8988T (cell line): ENCODE results near the gene AVPR2.
A peak's percentile ranks its signal among the peaks of the same experiment; 100 is the strongest.

Source experiments
- DNase-seq: peaks from one replicate; pipeline ENCODE4 v3.0.0; 2011

The AVPR2 gene

DNA sequence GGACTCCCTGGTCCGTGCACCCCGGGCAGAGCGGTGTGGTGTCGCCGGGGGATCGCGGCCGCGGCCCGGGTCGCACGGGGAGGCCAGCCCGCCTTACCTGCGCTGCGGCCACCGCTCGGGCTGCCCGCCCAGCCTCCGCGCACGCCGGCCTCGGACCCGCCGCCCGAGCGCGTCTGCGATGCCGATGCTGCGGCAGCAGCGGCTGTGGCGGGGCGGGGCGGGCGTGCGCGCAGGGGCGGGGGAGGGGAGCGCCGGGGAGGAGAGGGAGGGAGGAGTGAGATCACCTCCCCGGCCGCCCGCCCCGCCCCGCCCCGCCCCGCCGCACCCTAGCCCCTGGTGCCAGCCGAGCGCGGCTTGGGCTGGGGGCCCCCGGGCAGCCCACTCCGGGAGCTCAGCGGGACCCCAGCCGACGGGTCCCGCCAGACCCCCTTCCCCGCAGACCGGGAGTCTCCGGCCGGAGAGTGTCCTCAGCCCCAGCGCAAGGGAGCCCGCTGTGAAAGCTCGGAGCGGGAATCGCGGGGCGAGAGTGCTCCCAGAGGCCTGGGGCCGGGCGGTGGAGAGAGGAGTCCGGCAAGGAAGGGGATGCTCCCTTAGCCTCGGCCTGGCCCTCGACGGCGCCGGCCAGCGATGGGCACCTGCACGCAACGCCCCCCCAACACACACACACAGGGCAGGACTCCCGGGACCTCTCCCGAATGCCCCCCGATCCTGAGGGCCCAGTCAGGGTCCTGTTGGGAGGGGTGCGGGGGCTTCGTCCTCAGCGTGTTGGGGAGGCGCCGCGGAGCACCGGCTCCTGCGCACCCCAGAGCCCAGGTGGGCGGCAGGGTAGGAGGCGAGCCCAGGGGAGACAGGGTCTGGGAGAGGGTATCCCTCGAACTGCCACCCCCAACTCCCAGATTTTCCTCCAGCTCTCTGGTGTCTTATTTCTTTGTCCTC is 18.2 kb upstream of the AVPR2 start, which contains the start of gene L1CAM:
L1CAM (minus strand) TSS at position 206 of the 936 bp plus-strand sequence. CDS start 10,337 bp downstream, outside the sequence.
- no peak for DNase-seq

DNA sequence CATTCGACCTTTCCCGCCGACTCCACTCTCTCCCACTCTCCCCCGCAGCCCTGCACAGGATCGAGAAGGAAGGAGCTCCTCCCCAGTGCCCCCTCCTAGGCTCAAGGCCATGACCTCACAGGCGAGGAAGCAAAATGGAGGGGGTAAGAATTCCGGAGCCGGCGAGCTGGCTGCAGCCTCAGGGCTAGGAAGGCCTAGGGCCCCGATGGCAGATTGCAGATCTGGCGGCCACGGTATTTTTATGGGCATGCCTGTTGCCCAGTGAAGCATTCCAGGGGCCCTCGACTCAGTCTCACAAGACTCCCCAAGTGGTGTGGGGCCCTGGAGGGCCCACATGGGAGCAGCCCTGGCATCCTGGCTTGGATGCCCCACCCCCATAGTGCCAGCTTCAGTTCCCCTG is 17.6 kb upstream of the AVPR2 start:
- no peak for DNase-seq

DNA sequence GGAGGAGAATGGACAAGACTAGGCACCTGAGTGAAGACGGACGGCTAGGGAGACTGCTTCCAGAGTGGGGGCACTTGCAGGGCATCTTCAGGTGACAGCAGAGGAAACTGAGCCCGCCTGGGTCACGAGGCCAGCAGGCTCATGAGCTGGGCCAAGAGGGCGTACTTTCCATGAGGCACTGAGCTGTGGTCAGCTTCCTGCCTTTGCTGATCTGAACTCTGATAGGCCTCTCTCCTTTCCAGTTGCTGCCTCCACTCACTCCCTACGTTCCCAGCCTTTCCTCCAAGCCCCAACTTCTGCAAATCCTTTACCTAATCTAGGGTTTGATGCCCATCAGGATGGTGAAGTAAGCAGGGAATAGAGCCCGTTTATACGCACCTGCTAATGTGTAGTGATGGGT is 17.1 kb upstream of the AVPR2 start:
- DNase-seq: no peak

DNA sequence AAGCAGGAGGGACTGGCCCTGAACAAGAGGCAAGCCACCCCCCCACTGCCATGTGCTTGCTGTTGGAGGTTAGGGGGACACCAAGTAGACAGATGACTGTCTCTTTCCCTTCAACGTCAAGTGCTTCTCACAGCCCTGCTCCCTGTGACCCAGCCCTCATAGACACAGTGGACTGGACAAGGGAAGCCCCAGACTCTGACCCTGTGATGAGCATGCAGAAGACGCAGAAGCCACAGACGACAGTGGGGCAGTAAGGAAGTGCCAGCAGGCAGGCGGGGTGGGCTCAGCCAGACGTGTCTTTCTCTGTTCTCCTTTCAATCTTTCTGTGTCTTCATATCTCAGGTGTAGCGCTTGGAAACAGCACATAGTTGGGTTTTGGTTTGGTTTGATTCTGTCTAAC is 16.1 kb upstream of the AVPR2 start:
- no peak for DNase-seq

DNA sequence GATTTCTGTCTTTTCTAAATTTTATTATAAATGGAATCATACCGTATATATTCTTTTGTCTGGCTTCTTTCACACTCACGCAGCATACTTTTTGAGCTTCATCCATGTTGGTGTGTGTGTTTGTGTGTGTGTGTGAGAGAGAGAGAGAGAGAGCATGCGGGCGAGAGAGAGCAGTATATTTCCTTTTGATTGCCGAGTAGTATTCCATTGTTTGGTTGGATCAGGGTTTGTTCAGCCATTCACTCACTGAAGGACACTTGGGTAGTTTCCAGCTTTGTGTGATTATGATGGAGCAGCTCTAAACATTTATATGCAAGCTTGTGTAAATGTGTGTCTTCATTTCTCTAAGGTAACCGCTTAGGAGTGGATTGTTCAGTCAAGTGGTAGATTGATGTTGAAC is 15.3 kb upstream of the AVPR2 start:
- no peak for DNase-seq

DNA sequence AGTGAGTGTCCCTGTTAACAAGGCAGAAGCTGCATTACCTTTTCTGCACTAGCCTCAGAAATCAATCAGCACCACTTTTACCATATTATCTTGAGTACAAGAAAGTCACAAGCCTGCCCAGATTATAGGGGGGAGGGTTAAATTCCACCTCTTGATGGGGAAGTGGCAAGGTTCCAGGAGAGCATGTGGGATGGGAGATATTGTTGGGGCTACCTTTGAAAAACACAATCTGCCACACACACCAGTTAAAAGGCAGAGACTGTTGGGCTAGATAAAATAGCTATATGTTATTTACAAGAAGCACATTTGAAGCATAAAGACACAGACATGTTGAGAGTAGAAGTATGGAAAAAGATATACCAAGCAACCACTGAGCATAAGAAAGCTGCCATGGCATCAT is 6.6 kb upstream of the AVPR2 start:
- no peak for DNase-seq

DNA sequence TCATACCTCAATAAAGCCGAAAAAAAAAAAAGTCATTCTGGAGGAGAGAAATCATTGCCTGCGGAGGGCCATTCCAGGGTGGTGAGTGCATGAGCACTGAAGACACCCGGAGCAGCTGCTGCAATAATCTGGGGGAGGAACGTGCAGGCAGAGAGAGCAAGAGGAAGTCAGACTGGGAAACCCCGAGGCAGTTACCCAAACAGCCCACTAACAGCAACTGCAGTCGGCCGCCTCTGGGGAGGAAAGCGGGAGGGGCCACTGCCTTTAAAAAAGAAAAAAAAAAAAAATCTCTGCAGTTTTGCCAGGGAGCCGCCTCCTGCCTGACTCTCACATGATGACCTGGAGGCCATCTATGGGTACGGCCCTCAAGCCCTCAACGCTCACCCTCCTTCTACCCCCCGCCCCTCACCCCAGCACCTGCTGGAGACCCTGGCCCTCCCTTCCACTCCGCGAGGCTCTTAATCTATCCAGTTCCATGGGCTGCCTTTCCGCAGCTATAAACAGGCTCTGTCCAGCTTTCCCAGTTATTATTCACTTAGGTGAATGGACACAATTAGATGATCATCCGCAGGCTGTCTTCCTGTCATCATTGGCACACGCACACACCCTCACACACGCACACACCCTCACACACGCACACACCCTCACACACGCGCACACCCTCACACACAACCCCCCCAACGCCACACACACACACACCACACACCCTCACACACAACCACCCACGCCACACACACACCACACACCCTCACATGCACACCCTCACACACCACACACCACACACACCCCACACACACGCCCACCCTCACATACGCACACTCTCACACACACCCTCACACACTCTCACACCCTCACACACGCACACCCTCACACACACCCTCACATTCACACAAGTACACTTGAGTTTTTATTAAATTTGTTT is 3.4 kb upstream of the AVPR2 start:
- peak; percentile 77 for DNase-seq

DNA sequence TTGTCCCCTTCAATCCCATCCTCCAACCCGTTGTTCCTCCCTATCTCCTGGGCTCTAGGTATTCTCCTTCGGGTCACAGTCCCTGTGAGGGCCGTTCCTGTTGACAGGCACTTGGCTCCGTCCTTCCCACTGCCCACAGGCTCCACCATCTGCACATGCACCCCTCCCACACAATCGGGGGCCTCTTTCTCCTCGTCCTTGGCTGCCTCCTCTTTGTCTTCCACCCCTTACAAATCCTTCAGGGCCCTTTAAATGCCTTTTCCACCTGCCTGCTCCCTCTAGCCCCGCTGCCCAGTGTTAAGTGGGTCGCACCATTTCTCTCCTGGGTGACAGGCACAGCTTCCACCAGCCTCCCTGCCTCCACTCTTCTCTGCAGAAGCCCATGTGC is 2.7 kb upstream of the AVPR2 start:
- no peak for DNase-seq

DNA sequence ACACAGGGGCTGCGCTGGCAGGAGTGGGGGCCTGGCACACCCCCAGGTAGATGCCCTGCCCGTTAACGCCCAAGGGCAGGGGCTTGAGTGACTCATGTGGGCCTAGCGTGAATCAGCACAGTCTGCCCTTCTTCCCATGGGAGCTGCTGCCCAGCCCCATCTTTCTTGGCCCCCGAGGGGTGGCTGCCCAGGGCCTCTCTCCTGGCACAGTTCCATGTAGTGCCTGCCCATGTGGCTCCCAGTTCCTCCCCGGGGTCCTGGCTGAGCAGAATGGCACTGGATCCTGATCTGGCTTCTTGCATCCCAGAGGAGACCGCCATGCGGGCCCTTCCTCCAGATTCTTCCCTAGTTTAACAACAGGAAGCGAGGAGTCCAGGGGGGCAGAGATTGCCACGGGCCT is 2.1 kb upstream of the AVPR2 start:
- no peak for DNase-seq

DNA sequence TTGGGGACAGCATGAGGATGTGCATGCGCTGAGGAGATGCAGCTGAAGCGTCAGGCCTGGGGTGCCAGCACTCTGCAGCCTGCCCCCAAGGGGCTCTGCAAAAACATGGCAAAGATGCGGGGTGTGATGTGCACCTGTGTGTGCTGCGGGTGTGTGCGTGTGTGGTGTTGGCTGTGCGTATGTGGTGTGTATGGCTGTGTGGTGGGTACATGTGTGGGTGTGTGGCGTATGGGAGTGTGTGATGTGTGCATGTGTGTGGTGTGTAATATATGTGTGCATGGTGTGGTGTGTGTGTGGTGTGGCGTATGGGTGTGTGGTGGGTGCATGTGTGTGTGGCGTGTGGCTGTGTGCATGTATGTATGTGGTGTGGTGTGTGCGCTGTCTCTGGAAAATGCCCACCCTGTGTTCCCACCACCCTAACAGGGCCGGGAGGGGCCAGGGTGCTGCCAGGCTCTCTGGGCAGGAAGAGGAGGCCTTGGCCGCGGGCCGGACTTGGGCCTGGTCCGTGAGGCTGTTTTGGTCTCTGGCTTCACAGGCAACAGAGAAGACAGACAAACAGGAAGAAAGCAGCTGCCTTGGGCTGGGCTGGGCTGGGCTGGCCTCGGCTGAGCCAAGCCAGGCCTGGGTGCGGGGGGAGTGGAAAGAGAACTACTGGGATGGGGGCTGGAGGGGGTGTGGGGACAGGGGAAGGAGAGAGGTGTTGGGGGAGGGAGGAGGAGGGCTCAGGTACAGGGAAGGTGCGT is 1.1 kb upstream of the AVPR2 start:
- no peak for DNase-seq

DNA sequence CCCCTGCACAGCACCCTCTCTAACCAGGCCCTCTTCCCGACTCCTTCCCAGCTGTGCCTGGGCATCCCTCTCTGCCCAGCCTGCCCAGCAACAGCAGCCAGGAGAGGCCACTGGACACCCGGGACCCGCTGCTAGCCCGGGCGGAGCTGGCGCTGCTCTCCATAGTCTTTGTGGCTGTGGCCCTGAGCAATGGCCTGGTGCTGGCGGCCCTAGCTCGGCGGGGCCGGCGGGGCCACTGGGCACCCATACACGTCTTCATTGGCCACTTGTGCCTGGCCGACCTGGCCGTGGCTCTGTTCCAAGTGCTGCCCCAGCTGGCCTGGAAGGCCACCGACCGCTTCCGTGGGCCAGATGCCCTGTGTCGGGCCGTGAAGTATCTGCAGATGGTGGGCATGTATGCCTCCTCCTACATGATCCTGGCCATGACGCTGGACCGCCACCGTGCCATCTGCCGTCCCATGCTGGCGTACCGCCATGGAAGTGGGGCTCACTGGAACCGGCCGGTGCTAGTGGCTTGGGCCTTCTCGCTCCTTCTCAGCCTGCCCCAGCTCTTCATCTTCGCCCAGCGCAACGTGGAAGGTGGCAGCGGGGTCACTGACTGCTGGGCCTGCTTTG is 1.1 kb downstream of the AVPR2 start:
- no peak for DNase-seq

DNA sequence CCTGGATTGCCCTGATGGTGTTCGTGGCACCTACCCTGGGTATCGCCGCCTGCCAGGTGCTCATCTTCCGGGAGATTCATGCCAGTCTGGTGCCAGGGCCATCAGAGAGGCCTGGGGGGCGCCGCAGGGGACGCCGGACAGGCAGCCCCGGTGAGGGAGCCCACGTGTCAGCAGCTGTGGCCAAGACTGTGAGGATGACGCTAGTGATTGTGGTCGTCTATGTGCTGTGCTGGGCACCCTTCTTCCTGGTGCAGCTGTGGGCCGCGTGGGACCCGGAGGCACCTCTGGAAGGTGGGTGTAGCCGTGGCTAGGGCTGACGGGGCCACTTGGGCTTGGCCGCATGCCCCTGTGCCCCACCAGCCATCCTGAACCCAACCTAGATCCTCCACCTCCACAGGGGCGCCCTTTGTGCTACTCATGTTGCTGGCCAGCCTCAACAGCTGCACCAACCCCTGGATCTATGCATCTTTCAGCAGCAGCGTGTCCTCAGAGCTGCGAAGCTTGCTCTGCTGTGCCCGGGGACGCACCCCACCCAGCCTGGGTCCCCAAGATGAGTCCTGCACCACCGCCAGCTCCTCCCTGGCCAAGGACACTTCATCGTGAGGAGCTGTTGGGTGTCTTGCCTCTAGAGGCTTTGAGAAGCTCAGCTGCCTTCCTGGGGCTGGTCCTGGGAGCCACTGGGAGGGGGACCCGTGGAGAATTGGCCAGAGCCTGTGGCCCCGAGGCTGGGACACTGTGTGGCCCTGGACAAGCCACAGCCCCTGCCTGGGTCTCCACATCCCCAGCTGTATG is 1.8 kb downstream of the AVPR2 start:
- DNase-seq: no peak

DNA sequence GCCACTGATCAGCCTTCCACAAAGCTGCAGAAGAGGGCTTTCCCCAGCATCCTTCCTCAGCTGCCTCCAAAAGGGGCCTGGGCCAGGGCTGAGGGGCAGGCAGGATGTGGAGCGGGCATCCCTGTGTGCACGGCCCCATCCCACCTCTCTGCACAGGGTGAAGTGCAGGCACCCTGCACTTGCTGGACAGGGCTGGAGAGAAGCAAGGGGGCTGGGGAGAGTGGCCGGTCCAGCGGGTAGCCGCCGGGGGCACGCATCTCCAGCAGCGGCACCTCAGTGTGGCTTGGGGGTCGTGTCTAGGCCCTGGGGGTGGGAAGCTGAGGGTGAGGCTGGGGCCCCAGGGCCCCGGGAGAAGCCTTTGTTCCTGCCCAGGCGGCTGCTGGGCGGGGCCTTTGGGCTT is 3.0 kb downstream of the AVPR2 start:
- no peak for DNase-seq

DNA sequence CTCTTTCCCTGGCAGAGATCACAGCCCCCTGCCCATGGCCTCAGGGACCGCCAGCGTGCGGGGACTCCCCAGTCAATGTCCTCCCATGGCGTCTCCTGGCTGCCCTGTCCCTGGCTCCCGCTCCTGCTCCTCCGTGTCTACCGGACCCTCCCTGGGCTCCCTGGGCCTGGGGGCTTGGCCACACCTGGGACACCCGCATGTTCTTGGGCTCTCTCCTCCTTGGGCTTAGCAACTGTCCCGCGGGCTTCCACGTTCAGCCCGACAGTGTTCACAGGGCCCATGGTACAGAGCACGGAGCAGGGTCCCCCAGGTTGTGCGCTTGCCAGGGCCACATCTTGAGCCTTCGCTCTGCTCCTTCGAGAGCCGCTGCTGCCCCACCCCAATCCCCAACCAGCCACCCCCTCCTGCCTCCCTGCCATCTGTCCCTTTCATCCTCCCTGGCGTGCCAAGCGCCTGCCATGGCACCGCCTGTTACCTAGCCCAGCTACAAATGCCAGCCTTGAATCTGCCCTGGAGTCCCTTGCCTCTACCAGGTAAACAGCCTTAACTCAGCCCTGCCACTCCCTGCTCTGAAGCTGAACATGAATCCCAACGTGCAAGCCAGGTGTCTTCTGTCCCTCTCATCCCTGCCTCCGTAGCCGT is 3.9 kb downstream of the AVPR2 start:
- DNase-seq: no peak

DNA sequence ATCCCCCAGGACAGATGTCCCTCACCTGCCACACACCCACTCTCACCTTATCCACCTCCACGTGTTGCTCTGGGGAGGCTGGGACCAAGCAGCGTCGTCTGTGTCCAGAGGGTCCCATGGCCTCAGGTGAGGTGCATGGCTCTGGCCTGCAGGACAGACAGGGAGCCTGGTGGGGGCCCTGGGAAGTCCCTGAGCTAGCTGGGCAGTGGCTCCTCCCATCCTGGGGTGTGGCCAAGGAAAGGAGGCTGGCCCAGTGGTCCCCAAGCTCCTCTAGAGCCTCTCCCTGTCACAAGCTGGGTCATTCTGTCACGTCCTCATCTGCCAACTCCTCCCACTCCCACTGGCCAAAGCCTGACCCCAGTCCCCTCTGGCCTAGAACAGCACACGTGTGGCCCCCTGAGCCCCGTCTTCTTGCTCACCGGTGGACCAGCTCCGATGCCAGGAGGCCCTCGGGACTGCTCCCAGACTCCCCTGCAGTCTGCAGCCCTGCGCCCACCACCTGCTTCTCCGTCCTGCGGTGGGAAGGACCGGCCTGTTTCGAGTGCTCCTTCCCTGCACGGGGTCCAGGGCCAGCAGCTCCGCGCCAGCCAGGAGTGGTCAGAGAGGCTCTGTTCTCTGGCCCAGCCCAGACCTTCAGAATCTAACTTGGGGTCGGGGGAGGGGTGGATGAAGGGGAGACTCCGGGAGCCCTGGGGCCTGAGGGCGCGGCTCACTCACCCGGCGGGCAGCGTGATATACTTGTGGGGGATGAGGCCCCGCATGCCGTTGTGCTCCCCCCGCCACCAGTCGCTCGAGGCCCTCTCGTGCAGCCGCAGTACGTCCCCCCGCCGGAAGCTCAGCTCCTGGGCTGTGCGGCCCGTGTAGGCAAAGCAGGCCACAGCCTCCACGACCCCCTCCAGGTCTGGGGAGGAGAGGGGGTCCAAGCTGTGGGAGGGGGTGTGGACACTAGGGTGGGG is 4.8 kb downstream of the AVPR2 start:
- DNase-seq: no peak

DNA sequence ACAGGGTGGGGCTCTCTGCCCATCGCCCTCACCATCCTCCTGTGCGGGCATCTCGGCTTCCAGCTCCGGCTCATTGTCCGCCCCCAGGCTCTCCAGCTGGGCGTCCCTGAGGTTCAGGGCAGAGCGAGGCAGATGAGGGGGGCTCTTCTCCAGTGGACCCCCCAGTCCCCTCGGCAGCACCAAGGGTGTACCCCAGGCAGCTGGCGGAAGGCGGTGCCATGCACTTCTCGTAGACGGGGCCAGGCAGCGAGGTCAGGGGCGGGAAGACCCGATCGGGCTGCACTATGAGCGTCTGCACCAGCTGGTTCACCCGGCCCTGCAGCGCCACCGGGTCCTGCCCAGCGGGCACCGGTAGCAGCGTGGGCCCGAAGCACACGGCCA is 5.5 kb downstream of the AVPR2 start:
- no peak for DNase-seq

DNA sequence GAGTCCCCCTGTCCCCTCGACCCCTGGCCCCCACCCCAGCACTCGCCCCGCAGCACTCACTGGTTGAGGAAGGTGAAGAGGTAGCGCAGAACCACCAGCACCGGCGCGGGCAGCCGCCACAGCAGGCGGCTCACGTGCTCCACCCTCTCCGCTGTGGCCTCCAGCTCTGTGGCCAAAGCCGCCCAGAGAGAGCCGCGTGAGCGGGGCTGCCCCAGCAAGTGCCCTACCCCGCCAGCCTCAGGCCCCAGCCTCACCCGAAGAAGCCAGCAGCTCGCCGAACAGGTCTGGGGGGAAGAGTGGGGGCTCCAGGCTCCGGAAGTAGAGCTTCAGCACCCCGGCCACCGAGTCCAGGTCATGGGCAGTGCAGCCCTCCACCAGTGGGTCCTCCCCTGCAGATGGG is 6.0 kb downstream of the AVPR2 start:
- DNase-seq: no peak

DNA sequence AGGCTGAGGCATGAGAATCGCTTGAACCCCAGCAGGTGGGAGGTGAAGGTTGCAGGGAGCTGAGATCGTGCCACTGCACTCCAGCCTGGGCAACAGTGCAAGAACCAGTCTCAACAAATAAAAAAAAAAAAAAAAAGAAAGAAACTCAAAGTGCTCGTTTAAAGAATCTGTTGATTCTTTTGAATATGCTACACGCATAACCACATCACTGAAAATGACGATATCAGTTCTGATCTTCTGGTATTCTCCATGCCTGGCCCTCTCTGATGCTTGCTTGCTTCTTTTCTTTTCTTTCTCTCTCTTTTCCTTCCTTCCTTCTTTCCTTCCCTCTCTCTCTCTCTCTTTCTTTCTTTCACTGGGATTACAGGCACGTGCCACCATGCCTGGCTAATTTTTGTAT is 7.3 kb downstream of the AVPR2 start:
- no peak for DNase-seq

DNA sequence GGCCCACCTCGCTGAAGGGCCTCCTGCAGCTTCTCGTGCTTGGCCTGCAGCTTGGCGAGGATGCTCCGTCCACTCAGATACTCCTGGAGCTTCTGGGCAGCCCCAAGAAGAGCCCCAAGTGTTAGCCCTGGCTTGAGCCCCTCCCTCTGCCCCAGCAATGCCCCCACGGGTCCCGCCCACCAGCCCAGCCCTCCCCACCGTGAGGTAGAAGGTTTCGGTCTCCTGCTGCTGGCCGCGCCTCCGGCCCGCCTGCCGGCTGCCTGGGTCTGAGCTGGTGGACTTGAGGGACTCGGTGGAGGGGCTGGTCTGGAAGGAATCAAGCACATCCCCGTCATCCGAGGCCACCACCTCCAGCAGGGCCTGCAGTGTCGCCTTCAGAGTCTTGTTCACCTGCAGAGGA is 8.7 kb downstream of the AVPR2 start:
- DNase-seq: no peak

DNA sequence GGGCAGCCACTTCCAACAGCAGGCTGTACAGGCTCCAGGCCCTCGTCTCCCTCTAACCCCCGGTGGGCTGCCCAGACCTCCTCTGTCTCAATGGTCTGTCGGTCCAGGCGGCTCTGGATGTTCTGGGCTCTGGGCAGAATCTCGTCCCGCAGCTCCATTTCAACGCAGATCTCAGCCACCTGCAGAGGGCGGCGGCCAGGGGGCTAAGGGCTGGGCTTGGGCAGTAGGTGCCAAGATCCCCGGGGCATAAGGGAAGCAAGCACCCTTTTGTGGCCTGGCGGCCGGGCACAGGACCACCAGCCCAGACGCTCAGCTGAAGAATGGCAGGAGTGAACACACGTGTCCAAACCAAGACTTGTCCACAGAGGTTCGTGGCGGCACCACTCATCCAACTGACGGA is 9.2 kb downstream of the AVPR2 start:
- DNase-seq: no peak
